Ascending aorta (tissue), 2 donors: ENCODE results near the gene TSFM. TPM values are rescaled to one million over a fixed set of nuclear protein-coding genes. Genes with fewer than 3 reads are reported as not detected.

Source experiments
- DNase-seq, 2 donors: peaks; one replicate each; pipeline ENCODE4 v3.0.0-alpha.2; 2019; ENCODE audit warnings: low spot score in 2 of 2
- H3K27ac ChIP-seq, 2 donors: fragments of 200-600 bp; sonication (generic); one replicate each; pipeline ENCODE4 v1.5.1; 2016 to 2017; ENCODE audit warnings: mild to moderate bottlenecking in 1 of 2
- H3K27me3 ChIP-seq: fragments of 200-600 bp; sonication (generic); one replicate; pipeline ENCODE4 v1.5.1; 2017
- H3K36me3 ChIP-seq, 2 donors: fragments of 200-600 bp; sonication (generic); one replicate each; pipeline ENCODE4 v1.5.1; 2016
- H3K4me1 ChIP-seq, 2 donors: fragments of 200-600 bp; sonication (generic); one replicate each; pipeline ENCODE4 v1.5.1; 2016 to 2017; ENCODE audit warnings: mild to moderate bottlenecking in 1 of 2
- H3K4me3 ChIP-seq, 2 donors: fragments of 200-600 bp; sonication (generic); one replicate each; pipeline ENCODE4 v1.5.1; 2016 to 2017; ENCODE audit warnings: mild to moderate bottlenecking in 1 of 2
- H3K9me3 ChIP-seq, 2 donors: fragments of 200-600 bp; sonication (generic); one replicate each; pipeline ENCODE4 v1.5.1; 2016
- intact Hi-C: fragments of 100-400 bp; cut with DNase I; formaldehyde crosslinking; loops from one replicate; pipeline ENCODE4 v1.15.1; 2023
- total RNA-seq: library from RNA; depleted of rRNA; stranded (reverse); fragments of >200 nt; gene quantifications from one replicate; pipeline ENCODE4 v1.1.0, GENCODE V29; 2016
- TF ChIP-seq, protein P1 (sequence below), 3 experiments: fragments of 200-600 bp in 2 of 3; fragments of 450-650 bp in 1 of 3; sonication (generic) in 2 of 3; IDR thresholded peaks; one replicate each; pipeline ENCODE4 v1.5.1; 2016 to 2019; ENCODE audit warnings: antibody characterized with exemption in 3 of 3, mild to moderate bottlenecking in 1 of 3, moderate library complexity in 1 of 3

The TSFM gene
- total RNA-seq, 1 donor from 2014 or later: 46.8 TPM

GRCh38 chr12:57736741-57737466 is 45.7 kb upstream of the TSFM start:
- intact Hi-C loops: no loop called here
- Histone ChIP-seq H3K27me3 (peaks cover 33% of the 10 kb centered on the region), H3K36me3 (no peaks in the 10 kb centered on the region), H3K4me3 (peak overlapping the region; percentile 9 to 60), H3K9me3 (no peaks in the 10 kb centered on the region), H3K27ac (no peak overlapping the region), H3K4me1 (peaks cover 24% of the 10 kb centered on the region in 2 donors)
- DNase-seq: no peak
- TF ChIP-seq, protein P1, sequence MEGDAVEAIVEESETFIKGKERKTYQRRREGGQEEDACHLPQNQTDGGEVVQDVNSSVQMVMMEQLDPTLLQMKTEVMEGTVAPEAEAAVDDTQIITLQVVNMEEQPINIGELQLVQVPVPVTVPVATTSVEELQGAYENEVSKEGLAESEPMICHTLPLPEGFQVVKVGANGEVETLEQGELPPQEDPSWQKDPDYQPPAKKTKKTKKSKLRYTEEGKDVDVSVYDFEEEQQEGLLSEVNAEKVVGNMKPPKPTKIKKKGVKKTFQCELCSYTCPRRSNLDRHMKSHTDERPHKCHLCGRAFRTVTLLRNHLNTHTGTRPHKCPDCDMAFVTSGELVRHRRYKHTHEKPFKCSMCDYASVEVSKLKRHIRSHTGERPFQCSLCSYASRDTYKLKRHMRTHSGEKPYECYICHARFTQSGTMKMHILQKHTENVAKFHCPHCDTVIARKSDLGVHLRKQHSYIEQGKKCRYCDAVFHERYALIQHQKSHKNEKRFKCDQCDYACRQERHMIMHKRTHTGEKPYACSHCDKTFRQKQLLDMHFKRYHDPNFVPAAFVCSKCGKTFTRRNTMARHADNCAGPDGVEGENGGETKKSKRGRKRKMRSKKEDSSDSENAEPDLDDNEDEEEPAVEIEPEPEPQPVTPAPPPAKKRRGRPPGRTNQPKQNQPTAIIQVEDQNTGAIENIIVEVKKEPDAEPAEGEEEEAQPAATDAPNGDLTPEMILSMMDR (IDR thresholded peaks at IDR 0.05): no peak

- peaks cover 24% of the 10 kb centered on the region in 2 donors for H3K4me1 ChIP-seq
- TF ChIP-seq, protein P1 (IDR thresholded peaks at IDR 0.05): peak; percentile 14 to 35 (median 17)
- intact Hi-C loops: no loop called here
- DNase-seq: no peak
- peaks cover 33% of the 10 kb centered on the region for H3K27me3 ChIP-seq
- H3K36me3 ChIP-seq: no peaks in the 10 kb centered on the region
- H3K27ac ChIP-seq: no peak overlapping the region
- H3K9me3 ChIP-seq: no peaks in the 10 kb centered on the region
- peak overlapping the region; percentile 34 to 60 for H3K4me3 ChIP-seq
These were observed 44.8 kb upstream of the TSFM start for GRCh38 chr12:57737467-57738460.

DNA sequence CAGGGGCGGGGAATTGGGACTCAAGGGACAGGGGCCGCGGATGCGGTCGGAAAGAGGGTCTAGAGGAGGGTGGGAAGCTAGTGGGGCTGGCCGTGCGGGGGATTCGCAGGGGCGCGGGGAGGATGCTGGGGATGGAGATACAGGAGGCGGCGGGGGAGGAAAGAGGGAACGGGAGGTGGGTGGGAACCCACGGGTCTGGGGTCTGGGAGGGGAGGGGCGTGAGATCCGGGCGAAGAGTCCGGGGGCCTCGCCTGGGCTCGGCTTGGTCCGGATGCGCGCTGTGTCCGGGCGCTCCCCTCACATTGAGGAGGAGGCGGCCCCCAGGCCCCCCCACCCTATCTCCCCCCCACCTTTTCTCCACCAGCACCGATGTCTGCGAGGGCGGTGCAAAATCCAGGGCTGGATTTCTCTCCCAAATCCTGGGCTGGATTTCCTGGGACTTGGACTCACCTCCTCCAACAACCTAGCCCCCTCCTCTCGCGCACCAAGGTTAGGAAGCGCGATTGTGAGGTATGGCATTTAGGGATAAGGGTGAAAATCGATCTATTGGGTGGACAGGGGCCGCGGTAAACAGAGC is 43.8 kb upstream of the TSFM start, which contains the start of gene AGAP2:
TSS of gene AGAP2 (minus strand) at position 82 of the 577 bp plus-strand sequence. CDS start 496 bp downstream, outside the sequence.
- intact Hi-C loops: no loop called here
- TF ChIP-seq, protein P1 (IDR thresholded peaks at IDR 0.05): no peak
- peak within 1 kb of the TSS; percentile 34 to 60 for H3K4me3 ChIP-seq
- H3K27ac ChIP-seq: no peak within 1 kb of the TSS
- H3K4me1 ChIP-seq: peaks cover 24% of the 10 kb centered on the region in 2 donors
- DNase-seq: no peak
- H3K27me3 ChIP-seq: peaks cover 33% of the 10 kb centered on the region
- no peaks in the 10 kb centered on the region for H3K9me3 ChIP-seq
- no peaks in the 10 kb centered on the region for H3K36me3 ChIP-seq

GRCh38 chr12:57739387-57739786 is 43.2 kb upstream of the TSFM start:
- Histone ChIP-seq H3K4me1 (peaks cover 24 to 26% of the 10 kb centered on the region in 2 donors), H3K36me3 (no peaks in the 10 kb centered on the region), H3K27ac (no peak overlapping the region), H3K9me3 (no peaks in the 10 kb centered on the region), H3K27me3 (peaks cover 33% of the 10 kb centered on the region), H3K4me3 (no peak overlapping the region)
- TF ChIP-seq, protein P1 (IDR thresholded peaks at IDR 0.05): no peak
- intact Hi-C loops: no loop called here
- DNase-seq: no peak

DNA sequence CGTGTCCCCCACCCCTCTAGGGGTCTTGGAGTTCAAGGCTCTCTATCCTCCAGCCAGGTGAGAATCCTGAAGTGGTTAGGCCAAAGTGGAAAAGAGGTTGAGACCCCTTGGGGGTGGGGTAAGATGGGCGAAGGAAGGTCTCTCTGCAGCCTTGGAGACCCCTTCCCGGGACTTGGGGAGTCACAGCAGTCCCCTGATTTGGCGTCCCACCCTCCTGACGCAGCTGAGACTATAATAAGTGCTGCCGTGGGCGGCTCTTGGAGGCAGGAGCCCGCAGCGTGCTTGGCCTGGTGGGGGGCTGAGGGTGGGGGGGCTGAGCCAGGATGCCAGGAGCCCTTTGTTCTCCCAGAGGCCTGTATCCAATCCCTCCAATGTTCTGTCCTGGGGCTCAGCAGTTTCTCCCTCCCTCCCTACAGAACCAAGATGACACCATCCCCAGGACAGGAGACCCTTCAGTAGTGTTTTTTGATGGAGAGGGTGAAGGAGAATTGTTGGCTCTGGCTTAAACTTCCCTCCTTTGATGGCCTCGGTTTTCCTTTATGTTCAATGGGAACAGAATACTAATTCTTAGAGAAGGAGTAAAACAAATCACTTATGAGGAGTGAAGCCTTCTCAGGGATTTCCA is 42.6 kb upstream of the TSFM start:
- intact Hi-C loops: no loop called here
- Histone ChIP-seq H3K4me3 (no peak overlapping the region), H3K27ac (no peak overlapping the region), H3K9me3 (no peaks in the 10 kb centered on the region), H3K27me3 (peaks cover 33% of the 10 kb centered on the region), H3K36me3 (no peaks in the 10 kb centered on the region), H3K4me1 (peaks cover 24 to 26% of the 10 kb centered on the region in 2 donors)
- TF ChIP-seq, protein P1 (IDR thresholded peaks at IDR 0.05): no peak
- DNase-seq: no peak
